Retinal pigment epithelial cell (primary cell): ENCODE results near the gene STK38L.

Experiments
- DNase-seq: peaks from one replicate; pipeline ENCODE4 v3.0.0-alpha.2; 2010; ENCODE audit warnings: low read depth
- H3K4me3 ChIP-seq: 2 replicates; pipeline ENCODE4 v1.5.1; 2011; ENCODE audit warnings: mild to moderate bottlenecking, low read length, control low read depth, moderate library complexity
- TF ChIP-seq, protein P1 (sequence below): conservative IDR thresholded peaks from 2 replicates; pipeline ENCODE4 v1.5.1; 2011; ENCODE audit warnings: low read depth, low read length, control low read depth, inconsistent platforms

Gene STK38L

GRCh38 chr12:27274706-27275105 is 30.6 kb downstream of the STK38L start:
- no peak for DNase-seq
- TF ChIP-seq, protein P1, sequence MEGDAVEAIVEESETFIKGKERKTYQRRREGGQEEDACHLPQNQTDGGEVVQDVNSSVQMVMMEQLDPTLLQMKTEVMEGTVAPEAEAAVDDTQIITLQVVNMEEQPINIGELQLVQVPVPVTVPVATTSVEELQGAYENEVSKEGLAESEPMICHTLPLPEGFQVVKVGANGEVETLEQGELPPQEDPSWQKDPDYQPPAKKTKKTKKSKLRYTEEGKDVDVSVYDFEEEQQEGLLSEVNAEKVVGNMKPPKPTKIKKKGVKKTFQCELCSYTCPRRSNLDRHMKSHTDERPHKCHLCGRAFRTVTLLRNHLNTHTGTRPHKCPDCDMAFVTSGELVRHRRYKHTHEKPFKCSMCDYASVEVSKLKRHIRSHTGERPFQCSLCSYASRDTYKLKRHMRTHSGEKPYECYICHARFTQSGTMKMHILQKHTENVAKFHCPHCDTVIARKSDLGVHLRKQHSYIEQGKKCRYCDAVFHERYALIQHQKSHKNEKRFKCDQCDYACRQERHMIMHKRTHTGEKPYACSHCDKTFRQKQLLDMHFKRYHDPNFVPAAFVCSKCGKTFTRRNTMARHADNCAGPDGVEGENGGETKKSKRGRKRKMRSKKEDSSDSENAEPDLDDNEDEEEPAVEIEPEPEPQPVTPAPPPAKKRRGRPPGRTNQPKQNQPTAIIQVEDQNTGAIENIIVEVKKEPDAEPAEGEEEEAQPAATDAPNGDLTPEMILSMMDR: no peak
- no peak overlapping the region for H3K4me3 ChIP-seq

DNA sequence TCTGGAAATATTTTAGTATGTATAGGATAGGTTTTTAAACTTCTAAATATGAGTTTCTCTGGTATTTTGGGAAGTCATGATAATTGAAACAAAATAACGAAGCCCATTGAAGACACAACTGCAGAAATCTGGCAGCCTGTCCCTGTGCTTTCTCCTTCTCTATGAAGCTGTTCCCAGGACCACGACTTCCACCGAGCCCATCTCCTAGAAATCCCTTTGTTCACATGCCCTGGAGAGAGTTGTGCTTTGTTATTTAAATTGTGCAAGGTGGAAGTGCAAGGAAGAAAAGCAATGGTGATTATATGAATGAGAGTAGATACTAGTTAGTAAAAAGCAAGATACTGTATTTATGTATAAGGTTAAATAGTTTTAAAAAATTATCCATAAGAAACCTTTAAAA is 32.2 kb downstream of the STK38L start:
- H3K4me3 ChIP-seq: no peak overlapping the region
- TF ChIP-seq, protein P1: no peak
- no peak for DNase-seq

- peak; percentile 52 for DNase-seq
- TF ChIP-seq, protein P1: no peak
- H3K4me3 ChIP-seq: no peak overlapping the region
Measured at GRCh38 chr12:27277846-27278260, 33.8 kb downstream of the STK38L start.

DNA sequence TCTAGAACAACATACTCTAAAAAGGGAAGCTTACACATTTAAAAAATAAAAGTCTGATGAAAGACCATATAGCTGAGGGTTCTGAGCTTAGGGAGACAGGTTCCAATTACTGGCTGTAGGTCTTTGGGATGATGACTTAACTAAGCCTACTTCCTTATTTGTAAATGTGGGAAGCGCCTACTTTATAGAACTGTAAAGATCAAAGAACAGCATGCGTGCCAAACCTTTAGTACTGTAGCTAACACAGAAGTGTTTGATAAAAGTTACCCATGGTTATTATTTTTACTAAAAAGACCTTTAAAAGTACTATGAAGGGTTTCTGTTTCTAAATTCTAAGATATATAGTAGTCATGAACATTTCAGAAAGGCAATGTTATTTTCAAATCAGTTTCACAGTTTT is 35.7 kb downstream of the STK38L start:
- H3K4me3 ChIP-seq: no peak overlapping the region
- TF ChIP-seq, protein P1: no peak
- DNase-seq: no peak

- TF ChIP-seq, protein P1: no peak
- H3K4me3 ChIP-seq: no peak overlapping the region
- DNase-seq: no peak
Measured at GRCh38 chr12:27280412-27280811, 36.3 kb downstream of the STK38L start.

- TF ChIP-seq, protein P1: no peak
- no peak for DNase-seq
- no peak overlapping the region for H3K4me3 ChIP-seq
Measured at GRCh38 chr12:27282754-27283153, 38.7 kb downstream of the STK38L start.

DNA sequence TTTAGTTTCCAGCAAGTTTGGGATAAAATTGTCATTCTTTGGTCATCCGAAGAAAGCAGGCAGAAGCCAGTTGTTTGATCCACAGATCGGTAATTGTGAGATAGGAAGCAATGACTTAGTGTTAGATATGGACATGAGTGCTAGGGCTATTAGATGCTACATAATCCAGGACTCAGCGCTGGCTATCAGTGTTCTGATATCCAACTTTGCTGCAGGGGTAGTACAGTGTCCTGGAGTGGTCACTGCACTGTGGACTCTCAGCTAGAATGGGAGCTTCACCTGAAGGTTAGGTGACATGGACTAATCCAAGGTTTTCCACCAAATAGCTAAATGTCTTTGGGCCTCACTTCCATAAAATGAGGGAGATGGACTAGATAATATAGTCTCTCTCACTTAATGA is 39.9 kb downstream of the STK38L start:
- no peak for DNase-seq
- TF ChIP-seq, protein P1: no peak
- H3K4me3 ChIP-seq: no peak overlapping the region
